Posterior cingulate gyrus (tissue), 11 donors: ENCODE data around the gene FBXO28.
"Not testable (repeated sequence)": the region's sequence is repeated elsewhere in the genome, so short reads cannot be mapped to it uniquely, and the experiment has no call there.

Experiments
- DNase-seq, 10 donors: peaks; one replicate each; pipeline versions ENCODE4 v3.0.0 to v3.0.0-alpha.2; 2020 to 2021; ENCODE audit warnings: mixed read lengths in 3 of 10
- intact Hi-C: fragments of 100-400 bp; cut with DNase I; formaldehyde crosslinking; loops from one replicate; pipeline ENCODE4 v1.15.1; 2023

The FBXO28 gene

GRCh38 chr1:224113918-224114786 is at the start of gene FBXO28:
Gene FBXO28 (plus strand): TSS chr1:224114111. CDS start chr1:224114130, 19 bp downstream.
- intact Hi-C loops, result loop anchor here (10.0 kb wide), 2 partner anchors 71 to 321 kb away; partner anchors contain the start of genes DEGS1 and WDR26
- peak; percentile 95 to 99 (median 98) for DNase-seq

DNA sequence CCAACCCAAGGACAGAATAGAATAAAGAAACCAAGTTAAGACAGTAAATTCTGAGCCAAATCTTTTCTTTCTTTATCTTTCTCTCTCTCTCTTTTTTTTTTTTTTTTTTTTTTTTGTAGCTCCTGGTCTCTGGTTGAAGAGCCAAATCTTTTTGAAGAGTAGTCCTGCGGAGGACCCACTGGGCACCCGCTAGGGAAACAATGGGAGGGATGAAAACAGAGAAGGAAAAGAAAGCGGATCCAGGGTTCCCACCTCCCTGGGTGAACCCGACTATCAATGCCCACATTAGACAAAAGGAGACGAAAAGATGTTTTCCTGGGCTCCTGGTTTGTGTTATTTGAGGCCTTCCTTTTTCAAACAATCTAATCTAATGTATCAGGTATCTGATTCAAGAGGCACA is 49.8 kb upstream of the FBXO28 start:
- intact Hi-C loops, result no loop called here
- DNase-seq, result no peak

GRCh38 chr1:224065455-224065854 is 48.5 kb upstream of the FBXO28 start:
- intact Hi-C loops, result no loop called here
- no peak for DNase-seq

DNA sequence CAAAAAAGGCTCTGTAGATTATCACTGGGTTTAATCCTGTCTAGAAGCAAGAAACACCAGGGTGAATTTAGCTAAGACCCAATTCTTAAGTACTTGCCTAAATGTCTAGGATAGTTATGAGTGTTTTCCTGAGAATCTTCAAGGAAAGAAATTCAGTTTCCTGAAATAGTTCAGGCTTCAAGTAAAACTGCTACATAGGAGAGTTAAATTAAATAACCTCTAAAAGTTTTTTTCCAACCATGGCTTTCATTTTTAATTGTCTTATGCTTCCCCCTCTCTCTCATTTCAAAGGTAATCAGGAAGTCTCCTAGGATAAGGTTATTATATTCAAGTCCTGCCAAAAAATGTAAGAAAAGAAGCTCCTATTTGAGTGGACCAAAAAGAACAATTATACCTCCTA is 46.7 kb upstream of the FBXO28 start:
- DNase-seq, result no peak
- intact Hi-C loops, result no loop called here

DNA sequence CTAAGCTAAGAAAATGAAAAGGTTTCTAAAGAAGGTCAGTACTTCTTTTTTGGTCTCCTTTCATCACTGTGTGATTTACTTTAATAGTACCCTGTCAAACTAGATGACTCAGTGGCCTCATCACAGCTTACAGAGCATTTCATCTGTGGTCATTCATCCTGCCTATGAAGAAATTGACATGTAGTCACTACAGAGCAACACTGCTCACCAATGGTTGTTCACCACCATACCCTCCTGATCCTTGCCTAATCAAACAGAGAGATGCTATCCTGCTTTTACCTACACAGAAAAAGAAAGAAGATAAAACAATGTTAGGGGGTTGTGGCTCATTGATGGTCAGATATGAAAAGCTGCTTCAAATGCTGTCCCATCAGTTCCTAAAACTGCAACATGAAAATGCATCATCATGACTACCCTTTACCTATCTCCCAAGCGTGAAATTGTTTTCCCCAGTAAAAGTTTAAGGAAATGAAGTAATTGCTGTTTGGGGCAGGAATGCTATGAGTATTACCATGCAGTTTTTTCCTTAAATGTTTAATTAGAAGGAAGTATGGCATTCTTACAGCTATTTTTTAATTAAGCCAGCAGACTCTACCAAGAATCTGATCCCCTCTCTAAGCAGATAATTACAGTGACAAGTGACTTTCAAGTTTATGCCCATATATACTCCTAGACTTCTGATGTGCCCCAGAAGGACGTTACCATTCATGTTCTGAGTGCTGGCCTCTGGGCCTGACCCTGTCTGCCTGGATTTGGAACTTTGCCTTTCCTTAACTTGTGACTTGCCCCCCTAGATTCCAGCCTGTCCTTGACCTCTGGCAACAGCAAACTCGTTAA is 46.1 kb upstream of the FBXO28 start:
- DNase-seq, result no peak
- intact Hi-C loops, result no loop called here

- no peak for DNase-seq
- intact Hi-C loops, result no loop called here
Observed at GRCh38 chr1:224068458-224069072, 45.3 kb upstream of the FBXO28 start.

- intact Hi-C loops, result no loop called here
- DNase-seq, result no peak
Observed at GRCh38 chr1:224069138-224069537, 44.8 kb upstream of the FBXO28 start.

GRCh38 chr1:224070521-224070920 is 43.4 kb upstream of the FBXO28 start:
- intact Hi-C loops, result no loop called here
- DNase-seq, result no peak

DNA sequence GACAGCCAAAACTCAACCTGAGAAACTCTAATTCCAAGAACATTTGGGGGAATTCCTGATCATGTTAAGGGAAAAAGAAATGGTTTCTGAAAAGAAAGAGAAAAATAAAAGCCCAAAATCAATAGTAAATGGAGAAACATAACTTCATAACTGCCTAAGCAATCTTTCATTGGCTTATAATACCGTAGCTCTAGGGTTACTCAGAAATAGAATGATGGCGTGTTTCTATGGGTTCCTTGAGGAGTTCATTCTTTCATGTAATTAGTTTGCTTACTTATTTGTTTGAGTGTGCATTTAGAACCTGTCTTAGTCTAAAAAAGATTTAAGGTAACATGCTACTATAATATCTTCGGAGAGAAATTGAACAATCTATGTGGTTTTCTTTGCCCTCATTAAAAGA is 37.5 kb upstream of the FBXO28 start:
- intact Hi-C loops, result no loop called here
- no peak for DNase-seq

GRCh38 chr1:224079644-224080043 is 34.3 kb upstream of the FBXO28 start:
- DNase-seq, intact Hi-C loops: not testable (repeated sequence)

- peak in 1 of 10 donors; percentile 9 for DNase-seq
Observed at GRCh38 chr1:224080115-224080774, 33.7 kb upstream of the FBXO28 start.

GRCh38 chr1:224081604-224082003 is 32.3 kb upstream of the FBXO28 start:
- no peak for DNase-seq
- intact Hi-C loops, result no loop called here

More at GRCh38 chr1:224080115-224080774, 33.7 kb upstream of the FBXO28 start:
- intact Hi-C loops, result no loop called here

- no peak for DNase-seq
- intact Hi-C loops, result no loop called here
Observed at GRCh38 chr1:224082146-224082545, 31.8 kb upstream of the FBXO28 start.

DNA sequence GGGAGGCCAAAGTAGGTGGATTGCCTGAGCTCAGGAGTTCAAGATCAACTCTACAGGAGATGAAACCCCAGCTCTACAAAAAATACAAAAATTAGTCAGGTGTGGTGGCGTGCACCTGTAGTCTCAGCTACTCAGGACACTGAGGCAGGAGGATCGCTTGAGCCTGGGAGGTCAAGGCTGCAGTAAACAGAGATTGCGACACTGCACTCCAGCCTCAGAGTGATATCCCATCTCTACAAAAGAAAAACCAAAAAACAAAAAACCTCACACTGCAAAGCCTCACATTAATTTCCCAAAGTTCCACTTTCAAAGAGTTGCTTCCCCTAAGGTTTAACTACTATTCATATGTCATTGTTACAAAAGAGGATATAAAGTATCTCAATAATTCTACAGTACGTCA is 29.0 kb upstream of the FBXO28 start:
- no peak for DNase-seq
- intact Hi-C loops, result no loop called here

DNA sequence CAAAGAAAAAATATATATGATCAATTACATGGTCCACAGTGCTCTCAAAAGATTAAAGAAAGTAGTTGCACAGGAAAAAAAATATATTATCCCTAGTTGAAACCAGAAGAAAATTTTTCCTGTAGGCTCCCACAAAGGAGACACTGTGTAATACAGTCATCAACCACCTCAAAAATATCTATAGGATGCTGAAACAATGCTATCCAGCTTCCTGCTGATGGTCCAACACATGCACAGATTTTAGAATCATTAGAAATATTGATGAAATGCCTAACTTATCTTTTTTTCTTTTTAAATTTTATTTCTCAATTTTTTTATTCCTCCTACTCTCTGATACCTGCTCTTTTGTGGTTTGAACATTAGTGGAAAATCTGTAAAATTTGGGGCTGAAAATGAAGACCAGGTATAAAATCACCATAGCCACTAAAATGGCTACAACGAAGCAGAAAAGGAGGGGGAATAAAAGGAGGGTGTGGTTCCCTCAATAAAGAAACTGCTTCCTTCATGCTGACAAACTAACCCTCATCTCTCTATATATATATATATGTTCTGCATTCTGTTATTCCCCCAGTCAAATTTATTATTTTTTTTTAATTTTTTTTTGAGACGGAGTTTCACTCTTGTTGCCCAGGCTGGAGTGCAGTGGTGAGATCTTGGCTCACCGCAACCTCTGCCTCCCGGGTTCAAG is 28.3 kb upstream of the FBXO28 start:
- no peak for DNase-seq
- intact Hi-C loops, result no loop called here

GRCh38 chr1:224087286-224087794 is 26.6 kb upstream of the FBXO28 start:
- no peak for DNase-seq
- intact Hi-C loops, result no loop called here

GRCh38 chr1:224089583-224089982 is 24.3 kb upstream of the FBXO28 start:
- no peak for DNase-seq
- intact Hi-C loops, result no loop called here

- intact Hi-C loops, result no loop called here
- DNase-seq, result no peak
Observed at GRCh38 chr1:224090116-224090515, 23.8 kb upstream of the FBXO28 start.

DNA sequence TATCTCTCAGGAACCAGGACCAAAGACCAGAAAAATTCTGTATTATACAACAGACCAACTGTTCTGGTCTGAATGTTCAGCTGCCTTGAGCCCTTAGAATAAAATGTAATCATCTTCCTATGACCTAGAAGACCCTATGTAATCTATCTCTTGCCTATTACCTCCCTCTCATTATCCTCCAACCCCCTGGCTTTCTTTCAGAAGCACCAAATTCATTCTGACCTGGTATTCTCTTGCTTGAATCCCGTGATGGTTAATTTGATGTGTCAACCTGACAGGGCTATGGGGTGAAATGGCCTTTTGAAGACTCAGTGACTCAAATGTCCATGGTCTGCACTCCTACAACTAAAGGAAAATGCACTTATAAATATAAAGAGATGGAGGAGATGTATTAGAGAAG is 21.8 kb upstream of the FBXO28 start:
- intact Hi-C loops, result no loop called here
- no peak for DNase-seq

DNA sequence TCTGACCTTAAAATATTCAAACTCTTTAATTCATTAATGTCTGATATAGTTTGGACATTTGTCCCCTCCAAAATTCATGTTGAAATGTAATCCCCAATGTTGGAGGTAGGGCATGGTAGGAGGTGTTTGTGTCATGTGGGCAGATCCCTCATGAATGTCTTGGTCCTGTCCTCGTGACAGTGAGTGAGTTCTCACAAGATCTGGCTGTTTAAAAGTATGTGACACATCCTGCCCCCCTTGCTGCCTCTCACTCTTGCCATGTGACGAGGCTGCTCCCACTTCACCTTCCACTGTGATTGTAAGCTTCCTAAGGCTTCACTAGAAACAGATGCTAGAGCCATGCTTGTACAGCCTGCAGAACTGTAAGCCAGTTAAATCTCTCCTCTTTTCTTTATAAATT is 21.3 kb upstream of the FBXO28 start:
- no peak for DNase-seq
- intact Hi-C loops, result no loop called here
